ENCODE data around the gene MAPKAPK3.

The MAPKAPK3 gene

DNA sequence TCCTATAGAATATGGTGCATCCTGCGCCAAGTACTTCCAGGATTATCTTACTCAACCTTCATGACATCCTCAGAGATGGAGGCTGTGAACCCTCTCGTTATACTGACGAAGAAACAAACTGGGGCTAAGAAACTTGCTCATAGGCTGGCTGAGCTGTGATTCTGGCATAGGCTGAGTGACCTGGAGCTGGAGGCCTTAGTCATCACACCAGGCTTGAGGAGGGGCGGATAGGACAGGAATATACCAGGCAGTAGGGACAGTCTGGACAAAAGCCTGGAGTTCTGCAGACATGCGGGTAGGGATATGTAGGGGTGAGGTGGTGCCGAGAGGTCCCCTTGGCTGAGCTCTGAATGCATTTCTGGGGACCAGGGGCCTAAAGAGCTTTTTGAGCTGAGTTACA lies 29.6 kb upstream of the MAPKAPK3 start:
- DNase-seq (ENCODE audit: low spot score), result no peak

GRCh38 chr3:50587806-50588758 lies 28.9 kb upstream of the MAPKAPK3 start:
- no peak for DNase-seq (ENCODE audit: low spot score)

DNA sequence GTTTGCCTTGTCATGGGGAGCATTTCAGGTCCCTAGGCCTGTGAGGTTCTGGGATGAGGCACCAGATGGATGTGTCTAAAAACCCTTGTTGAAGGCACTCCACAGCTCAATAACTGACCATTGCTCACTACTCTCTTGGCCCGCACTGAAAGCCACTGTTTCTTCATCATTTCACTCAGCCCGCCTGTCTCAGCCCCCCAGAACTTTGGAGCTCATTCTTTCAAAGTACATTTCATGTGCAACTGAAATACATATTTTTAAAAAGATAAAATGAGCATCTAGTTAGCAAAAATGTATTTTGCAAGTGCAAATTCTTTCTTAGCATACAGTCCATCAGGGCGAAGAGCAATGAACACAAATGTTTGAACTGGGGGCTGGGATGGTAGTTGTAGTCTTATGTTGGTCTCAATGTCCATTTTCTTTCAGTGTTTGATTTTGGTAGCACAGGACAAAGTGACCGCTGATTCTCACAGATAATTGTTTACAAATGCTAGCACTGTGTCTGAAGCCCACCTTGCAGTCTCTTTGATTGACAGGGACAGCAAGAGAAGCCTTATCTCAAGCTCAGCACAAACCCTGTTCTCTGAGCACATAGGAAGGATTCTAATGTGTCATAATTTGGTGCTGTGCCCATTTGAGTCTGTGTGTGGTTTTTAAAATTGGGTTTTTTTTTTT lies 28.1 kb upstream of the MAPKAPK3 start:
- no peak for DNase-seq (ENCODE audit: low spot score)

DNA sequence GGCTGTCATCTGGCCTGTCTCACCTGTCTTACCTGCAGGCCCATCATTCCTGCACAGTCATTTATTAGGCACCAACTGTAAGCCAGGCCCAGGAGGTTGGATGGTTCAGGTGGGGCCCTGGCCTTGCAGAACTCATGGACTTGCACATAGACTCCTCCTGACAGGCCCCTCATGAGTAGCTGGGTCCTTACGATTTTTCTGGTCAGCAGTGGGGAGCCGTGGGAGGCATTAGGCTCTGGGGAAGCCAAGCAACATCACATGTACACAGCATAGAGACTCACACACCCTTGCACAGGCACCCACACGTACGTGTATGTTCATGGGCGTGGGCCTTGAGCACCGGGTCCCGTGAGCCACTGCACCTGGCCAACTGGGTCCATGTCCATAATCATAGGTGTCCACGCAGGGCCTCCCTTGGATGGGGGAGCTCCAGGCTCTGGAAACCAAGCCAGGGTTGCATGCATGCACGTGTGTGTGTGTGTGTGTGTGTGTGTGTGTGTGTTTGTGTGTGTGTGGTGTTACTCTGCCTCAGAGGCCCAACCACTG lies 25.7 kb upstream of the MAPKAPK3 start:
- no peak for DNase-seq (ENCODE audit: low spot score)

DNA sequence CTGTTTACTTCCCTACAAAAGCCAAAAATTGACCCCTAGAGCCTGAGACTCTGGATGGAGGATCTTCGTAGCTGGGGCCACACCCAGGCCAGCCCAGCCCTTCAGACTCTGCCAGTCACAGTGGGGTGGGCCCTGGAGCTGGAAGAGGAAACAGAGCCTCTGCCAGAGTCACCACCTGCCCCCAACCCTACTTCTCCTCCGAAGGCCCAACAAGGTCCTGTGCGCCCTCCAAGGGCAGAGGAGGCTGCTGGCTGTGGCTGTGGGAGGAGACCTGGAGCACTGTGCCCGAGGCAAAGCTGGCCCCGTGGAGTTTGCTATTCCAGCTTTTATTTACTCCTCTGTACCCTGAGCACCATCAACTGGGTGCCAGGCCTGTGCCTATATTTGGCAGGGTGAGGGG lies 24.4 kb upstream of the MAPKAPK3 start:
- no peak for DNase-seq (ENCODE audit: low spot score)

- no peak for DNase-seq (ENCODE audit: low spot score)
These were observed 22.6 kb upstream of the MAPKAPK3 start for GRCh38 chr3:50594253-50594785.

DNA sequence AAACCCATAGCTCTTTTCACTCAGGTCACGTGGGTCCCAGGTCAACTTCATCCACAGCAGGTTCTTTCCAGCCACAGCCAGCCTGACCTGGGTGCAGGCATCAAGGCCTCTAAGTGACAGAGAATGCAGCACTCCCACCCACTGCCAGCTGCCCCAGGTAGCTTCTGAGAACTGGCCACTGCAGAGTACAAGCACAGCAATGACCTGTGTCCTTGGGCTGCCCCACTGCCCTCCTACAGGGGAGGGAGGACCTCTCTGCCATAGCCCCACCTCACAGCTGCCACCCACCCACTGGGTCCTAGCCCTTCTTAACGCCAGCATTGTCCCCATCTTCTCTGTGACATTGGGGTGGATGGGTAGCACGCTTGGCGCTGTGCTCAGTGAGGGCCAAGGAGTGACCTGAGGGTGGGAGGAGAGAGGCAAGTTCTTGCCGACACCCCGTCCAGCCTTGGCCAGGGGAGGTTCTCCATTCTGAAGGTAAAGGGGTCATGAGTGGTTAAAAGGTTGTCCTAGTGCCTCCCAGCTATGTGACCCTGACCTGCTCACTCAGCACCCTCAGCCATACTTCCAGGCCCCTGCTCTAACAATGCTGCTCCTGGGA lies 17.7 kb upstream of the MAPKAPK3 start:
- no peak for DNase-seq (ENCODE audit: low spot score)

DNA sequence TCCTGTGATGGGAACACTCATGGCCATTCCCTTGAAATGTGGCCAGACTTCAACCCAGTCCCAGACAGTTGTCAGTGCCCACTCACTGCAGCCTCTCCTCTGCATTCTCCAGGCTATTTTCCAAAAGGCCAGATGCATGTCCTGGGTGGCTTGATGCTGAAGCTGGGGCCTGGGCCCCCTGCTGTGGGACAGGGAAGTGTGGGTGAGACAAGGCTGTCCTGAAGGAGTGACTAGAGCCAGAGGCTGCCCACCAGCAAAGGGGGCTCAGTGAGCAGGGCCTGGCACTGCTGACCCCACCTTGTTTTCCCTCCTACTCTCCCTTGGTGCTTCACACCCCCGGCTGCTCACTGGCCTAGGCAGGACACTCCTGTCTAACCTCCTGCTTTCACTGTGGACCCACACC lies 17.2 kb upstream of the MAPKAPK3 start:
- no peak for DNase-seq (ENCODE audit: low spot score)

- no peak for DNase-seq (ENCODE audit: low spot score)
These were observed 16.7 kb upstream of the MAPKAPK3 start for GRCh38 chr3:50600141-50600753.

GRCh38 chr3:50600841-50601591 lies 15.9 kb upstream of the MAPKAPK3 start:
- DNase-seq (ENCODE audit: low spot score), result peak; percentile 54

GRCh38 chr3:50602595-50603191 lies 14.3 kb upstream of the MAPKAPK3 start:
- DNase-seq (ENCODE audit: low spot score), result no peak

DNA sequence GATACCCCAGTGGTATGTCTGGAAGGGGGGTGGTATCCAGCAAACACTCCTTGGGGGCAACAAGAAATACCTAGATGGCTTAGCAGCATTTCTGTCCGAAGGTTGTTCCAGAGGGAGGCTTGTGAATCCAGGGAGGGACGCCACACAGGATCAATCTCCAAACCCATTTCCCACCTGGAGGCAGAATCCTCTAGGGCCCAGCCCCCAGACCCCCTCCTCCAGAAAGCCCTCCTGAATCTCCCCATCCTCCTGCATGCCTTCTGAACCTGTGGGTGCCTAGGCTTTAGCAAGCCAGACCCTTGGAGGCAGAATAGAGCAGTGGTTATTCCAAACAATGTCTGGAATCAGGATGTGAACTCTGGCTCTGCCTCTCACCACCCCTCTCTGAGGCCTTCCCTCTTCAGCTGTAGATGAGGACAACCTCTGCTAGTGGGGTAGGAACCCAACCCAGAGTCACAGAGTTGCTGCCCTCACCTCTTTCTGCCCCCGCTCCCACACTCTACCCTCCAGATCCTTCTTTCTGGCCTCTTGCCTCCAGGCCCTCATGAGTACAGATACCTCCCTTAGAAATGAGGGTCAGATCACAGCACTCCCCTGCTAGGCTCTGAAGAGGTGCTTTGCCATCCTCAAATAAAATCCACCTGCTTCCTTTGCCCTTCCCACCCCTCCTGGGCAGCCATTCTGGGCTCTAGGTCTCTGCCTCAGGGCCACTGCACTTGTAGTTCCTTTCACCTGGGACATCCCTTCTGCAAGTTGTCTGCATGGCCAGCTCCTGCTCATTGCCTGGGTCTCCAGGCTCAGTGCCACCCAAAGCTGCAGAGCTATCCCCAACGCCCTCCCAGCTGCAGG lies 13.5 kb upstream of the MAPKAPK3 start:
- DNase-seq (ENCODE audit: low spot score), result no peak

GRCh38 chr3:50604110-50604621 lies 12.8 kb upstream of the MAPKAPK3 start:
- DNase-seq (ENCODE audit: low spot score), result no peak

DNA sequence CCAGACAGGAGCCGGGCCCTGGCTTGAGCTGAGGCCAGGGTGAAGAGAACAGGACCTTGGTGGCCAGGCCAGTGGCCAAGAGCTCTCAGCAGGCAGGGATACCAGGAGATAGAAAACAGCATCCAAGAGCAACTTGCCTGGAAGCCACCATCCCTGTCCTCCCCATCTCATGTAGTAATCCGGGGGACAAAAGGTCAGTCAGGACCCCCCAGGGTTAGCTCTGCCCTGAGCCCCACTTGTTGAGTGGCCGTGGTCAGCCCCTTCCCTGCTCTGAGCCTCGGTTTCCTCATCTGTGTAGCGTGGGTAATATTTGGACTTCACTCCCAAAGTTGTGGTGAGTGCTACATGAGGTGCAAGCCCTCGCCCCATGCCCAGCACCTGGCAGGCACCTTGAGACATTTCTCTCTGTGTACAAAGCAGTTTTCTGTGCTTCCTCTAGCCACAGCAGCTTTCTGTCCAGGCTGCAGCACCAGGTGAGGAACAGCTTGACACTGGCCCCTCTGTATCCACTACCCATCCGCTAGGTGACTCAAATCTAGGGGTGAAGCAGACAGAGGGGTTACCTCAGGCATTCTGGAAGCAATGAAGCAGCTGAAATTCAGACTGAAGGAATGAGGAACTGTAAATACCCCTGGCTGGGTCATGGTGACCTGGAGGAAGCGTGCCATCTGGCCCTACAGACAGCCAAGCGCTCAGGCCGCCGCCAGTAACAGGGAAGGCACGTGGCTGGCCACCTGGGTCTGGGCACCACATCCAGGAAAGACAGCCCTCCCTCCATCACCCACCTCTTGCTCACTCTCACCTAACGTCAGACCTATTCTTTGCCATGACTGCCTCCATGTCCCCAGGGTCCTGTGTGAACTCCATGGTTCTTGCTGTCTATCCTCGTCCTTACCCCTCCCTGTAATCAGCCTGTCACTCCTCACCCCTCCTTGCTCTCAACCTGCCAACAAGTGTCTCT lies 12.0 kb upstream of the MAPKAPK3 start:
- no peak for DNase-seq (ENCODE audit: low spot score)

- no peak for DNase-seq (ENCODE audit: low spot score)
These were observed 11.0 kb upstream of the MAPKAPK3 start for GRCh38 chr3:50605901-50606326.

GRCh38 chr3:50606596-50606995 lies 10.4 kb upstream of the MAPKAPK3 start:
- DNase-seq (ENCODE audit: low spot score), result no peak

DNA sequence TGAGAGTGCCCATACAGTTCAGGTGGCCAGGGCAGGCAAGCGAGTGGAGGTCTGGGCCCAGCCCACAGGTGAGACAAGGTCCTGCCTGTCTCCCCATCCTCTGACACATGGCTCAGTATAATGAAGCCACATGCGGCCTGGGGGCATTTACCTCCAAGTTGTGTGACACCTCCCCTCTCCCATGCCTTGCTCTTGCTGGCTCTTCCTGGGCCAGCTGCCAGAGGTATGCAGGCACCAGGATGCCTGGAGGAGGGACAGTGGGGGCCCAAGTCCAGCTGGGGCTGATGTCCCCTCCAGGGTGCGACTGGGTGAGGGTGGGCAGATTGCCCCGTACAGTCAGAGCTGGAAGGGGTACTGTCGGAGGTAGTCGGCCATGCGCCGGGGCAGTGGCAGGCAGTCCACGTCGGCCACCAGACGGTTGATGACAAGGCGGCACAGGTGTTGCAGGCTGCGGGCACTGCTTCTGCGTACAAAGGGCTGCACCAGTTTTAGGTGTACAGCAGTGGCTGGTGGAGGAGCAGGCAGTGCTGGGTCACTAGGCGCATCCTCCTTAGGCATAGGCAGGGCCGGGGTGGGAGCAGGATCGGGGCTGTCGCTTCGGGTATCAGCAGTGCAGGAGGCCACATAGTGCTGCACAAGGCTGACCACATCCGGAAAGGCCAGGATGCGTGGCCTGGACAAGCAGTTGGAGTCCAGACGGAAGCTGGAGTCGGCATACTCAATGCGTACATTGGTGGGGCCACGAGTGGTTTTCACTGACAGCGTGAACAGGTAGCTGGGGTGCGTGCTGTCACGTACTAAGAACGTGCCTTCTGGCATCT lies 9.5 kb upstream of the MAPKAPK3 start:
- no peak for DNase-seq (ENCODE audit: low spot score)

All from SK-N-DZ (cell line).